GM21529 (cell line): Measurements from ENCODE around the gene SLC38A2.

Experiments used
- ATAC-seq: cut with Tn5 transposase; IDR thresholded peaks from one replicate; pipeline ENCODE4 v1.9.1; 2021; ENCODE audit not compliant: unreplicated experiment

Gene SLC38A2

DNA sequence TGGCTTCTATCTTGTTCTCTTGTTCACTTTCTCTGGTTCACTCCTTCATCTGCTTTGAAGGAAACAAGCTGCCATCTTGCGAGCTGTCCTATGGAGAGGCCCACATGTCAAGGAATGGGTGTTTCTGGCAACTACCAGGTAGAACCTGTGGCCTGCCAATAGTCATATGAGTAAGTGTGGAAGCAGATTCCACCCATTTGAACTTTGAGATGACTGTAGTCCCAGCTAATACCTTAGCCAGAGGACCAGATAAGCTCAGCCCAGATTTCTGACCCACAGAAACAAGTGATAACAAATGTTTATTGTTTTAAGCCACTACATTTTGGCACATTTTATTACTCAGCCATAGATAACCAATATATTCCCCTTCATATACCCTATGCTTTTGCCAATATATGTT, 4.0 kb upstream of the SLC38A2 start:
- ATAC-seq: no peak

DNA sequence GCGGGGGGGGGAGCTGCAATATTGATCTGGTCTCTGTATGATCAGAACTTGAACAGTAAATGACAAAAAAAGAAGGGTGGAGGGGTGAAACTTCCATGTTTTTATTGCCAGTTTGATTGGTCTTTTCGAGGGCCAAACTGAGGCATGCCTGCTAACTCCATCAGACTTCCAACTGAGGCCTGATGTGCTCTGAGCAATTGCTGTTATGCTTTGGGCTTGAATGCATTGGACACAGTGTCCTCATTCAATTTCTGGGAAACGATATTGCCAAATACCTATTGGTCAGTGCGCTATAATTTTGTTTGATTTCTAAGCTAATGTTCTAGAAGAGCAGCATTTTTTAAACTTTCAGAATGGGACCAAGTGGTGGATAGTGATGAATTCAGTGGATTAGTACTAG, 2.1 kb upstream of the SLC38A2 start:
- ATAC-seq: no peak

GRCh38 chr12:46374310-46374709, 1.7 kb upstream of the SLC38A2 start:
- ATAC-seq: no peak

- ATAC-seq: no peak
Observed at GRCh38 chr12:46373301-46374296, 1.0 kb upstream of the SLC38A2 start.

- peak; percentile 34 for ATAC-seq
Observed at GRCh38 chr12:46371718-46372543, 642 bp downstream of the SLC38A2 start.

- ATAC-seq: peak; percentile 56
Observed at GRCh38 chr12:46370792-46371717, 1.5 kb downstream of the SLC38A2 start.

- no peak for ATAC-seq
Observed at GRCh38 chr12:46370380-46370734, 2.2 kb downstream of the SLC38A2 start.

DNA sequence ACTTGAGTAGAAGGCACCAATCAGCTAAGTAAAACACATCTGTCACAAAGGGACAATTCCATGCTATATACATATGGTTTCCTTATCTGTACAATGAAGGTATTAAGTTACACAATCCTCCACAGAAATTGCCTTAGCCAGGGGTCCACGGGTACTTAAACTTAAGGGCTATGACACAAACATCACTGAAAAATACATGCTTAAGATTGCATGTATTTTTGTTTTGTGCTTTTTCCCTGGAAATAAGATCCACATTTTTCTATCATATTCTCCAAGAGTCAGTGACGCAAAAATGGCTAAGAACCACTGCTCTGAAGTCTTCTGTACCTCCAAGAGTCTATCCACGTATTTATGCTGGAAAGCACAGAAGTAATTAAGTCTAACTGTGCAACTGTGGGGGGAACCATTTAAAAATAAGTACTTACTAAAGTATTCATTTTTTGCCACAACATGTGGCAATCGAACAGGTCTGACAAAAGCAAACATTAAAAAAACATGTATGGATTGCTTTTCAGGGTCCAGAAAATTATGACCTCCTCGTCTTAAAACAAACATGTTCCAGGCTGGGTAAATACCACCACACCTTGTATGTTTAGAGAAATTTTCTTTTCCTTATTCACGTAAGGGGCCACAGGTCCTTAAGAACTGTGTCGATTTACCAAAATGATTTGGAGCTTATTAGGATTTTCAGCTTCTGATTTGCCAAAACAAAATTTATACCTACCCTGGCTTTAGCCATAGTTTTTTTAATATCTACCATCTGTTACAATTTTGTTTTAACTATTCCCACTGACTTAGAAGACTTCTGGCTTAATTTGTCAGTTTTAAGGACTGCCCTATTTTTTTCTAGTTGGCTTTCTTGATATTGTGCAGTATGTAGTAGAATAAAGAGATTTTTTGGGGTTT, 2.8 kb downstream of the SLC38A2 start:
- no peak for ATAC-seq

DNA sequence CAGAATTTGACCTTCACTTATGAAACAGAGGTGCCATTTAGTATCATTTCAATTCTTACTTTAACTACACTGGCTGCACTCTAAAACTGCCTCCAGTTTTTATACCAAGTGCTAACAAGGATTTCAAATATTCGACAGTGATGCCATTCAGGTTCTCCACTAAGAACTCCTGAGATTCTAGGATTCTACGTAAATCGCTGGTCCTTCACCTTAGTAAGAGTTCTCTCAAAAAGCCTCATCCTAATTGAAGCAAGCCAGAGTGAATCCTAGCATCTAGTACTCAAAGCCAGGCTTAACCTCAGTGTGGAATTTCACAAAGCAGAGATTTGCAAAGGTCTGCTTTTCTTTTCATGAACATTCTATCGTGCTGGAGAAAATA, 3.5 kb downstream of the SLC38A2 start:
- no peak for ATAC-seq

DNA sequence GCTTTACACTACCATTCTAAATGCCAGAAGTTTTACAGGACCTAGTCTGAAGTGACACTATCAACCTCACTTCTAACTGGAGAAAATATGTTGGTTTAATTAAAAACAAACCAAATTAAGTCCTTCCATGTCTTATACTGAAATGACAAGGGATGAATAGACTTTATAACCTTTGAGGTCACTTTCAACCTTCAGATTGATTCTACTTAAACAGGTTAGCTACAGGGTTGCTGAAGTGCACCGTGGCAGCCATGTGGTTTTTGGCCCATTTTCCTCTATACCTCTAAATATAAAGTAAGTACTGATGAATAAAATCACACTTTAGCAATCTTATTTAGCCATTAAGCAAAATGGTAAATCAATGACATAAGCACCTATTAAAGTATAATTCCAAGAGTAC, 3.9 kb downstream of the SLC38A2 start:
- no peak for ATAC-seq

GRCh38 chr12:46368138-46368537, 4.4 kb downstream of the SLC38A2 start:
- ATAC-seq: no peak

- no peak for ATAC-seq
Observed at GRCh38 chr12:46367351-46368029, 5.1 kb downstream of the SLC38A2 start.

- ATAC-seq: no peak
Observed at GRCh38 chr12:46366771-46367170, 5.8 kb downstream of the SLC38A2 start.

GRCh38 chr12:46365951-46366379, 6.6 kb downstream of the SLC38A2 start:
- no peak for ATAC-seq

DNA sequence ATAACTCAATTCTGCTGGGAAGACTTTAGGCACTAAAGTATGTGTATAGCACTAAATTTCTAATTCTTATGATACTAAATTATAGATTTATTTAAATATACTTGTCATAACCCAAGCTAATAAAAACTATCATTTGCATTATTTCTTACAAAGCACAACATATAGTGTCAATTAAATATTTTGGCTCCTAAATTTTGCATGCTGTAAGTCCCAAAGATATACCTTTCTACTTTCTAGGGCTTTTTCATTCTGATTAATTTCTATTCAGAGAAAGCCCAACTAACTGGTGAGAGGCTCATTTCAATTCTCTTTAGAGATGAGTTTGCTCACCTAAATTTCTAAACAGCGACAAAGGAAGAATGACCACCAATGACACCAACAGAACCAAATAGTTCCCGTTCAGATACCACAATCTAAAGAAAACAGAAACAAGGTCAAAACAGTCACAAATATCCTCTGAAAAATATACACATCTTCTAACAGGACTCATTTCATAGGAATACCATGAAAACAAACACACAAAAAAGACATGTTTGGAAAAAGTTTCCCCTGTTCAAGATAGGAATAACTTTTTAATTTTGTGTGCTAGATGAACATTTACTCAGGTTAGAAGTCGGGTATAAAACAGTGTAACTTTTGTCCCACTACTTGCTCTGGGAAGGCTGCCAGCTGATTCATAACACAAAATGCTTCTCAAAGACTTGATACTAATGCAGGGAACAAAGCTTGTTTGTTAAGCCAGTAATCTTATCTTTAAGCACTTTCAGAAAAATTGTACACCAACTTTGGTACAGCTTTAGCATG, 7.6 kb downstream of the SLC38A2 start:
- ATAC-seq: no peak

- no peak for ATAC-seq
Observed at GRCh38 chr12:46364300-46364696, 8.3 kb downstream of the SLC38A2 start.

DNA sequence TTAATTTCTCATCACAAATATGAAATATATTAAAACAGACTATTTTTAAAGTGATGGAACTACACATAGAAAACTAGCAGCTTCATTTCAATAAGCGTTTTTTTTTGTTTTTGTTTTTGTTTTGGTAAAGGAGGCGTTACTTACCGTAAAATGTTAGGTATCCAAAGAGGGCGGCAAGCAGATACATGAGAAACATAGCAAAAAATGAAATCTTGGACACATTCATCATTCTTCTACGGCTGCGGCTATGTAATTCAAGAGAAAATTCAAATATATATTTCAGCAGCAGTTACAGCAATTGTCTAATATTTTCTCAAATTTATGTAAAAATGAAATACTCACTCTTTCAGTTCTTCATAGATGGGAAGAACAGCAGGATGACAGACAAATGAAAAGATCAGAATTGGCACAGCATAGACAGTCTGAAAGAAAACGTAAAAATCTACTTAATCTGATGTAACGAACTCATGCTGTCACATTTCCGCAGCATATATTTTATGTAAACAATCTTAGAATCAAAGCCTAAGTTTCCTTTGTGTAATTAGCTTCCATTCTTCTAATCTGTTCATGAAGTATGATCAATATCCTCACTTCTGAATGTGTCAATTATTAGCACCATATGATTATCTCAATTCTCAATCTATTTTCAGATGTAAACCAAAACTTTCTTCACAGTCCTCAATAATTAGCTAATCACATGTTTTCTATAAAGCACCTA, 8.8 kb downstream of the SLC38A2 start:
- ATAC-seq: no peak
